ENCODE measurements around the gene PTCHD1.

Gene PTCHD1

DNA sequence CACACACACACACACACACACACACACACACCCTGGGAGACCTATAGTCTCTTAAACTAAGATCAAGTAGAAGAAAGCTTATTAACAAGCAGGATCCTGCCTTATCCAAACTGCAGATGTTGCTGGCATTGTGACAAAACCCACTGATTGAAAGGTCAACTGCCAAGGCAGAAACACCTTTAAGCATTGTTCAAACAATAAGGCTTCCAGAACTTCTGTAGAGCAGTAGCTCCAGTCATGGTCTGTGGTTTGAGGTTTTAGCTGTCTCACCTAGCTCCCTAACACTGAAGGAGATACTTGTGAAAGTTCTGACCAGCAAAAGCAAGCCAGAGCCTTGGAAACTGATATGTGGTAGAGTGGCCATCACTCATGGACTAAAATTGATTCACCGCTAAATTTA lies 59.8 kb downstream of the PTCHD1 start:
- in situ Hi-C loops (cut with HindIII; ENCODE audit: low sequenced_read_pairs), result no loop called here

- in situ Hi-C loops (cut with HindIII; ENCODE audit: low sequenced_read_pairs), result loop anchor here (5.0 kb wide), 1 partner anchor 41 kb away; no protein-coding TSS in a partner anchor
Observed at GRCh38 chrX:23396263-23396662, 61.6 kb downstream of the PTCHD1 start.

DNA sequence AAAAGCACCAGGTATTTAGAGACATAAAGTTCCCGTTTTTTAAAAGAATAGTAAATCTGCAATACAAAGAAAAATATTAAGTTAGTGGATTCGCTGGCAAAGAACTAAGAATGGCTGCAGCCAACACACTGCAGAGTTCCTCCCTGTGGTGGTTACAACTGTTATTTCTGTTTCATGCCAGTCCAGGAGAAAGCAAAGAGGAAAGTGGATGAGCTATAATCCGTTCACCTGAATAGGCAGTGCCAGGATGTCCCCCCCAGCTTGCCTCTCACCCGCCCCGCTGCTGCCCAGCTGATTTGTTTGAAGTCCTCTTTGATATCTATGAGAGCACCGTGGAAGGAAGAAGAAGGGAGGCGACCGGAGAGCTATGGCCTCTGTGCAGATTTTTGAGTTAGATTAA lies 63.9 kb downstream of the PTCHD1 start:
- in situ Hi-C loops (cut with HindIII; ENCODE audit: low sequenced_read_pairs), result loop anchor here (5.0 kb wide), 1 partner anchor 39 kb away; no protein-coding TSS in a partner anchor

DNA sequence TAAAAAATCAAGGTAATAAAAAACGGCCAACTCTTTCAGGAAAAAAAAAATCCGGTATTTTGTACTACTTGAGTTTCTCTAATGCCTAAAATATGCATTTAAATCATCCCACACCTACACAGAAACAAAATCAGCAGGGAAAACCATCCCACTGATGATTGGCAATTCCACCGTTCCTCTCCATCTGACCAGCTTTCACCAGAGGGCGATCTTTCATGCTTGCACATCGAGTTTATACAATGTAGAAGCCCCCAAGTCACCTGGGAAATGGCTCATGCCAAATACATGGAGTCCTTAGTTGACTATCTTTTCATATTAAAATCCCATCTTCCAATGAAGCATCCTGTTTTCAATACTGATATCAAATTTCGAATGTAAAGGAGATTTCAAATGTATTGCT lies 69.2 kb downstream of the PTCHD1 start:
- in situ Hi-C loops (cut with HindIII; ENCODE audit: low sequenced_read_pairs), result no loop called here

DNA sequence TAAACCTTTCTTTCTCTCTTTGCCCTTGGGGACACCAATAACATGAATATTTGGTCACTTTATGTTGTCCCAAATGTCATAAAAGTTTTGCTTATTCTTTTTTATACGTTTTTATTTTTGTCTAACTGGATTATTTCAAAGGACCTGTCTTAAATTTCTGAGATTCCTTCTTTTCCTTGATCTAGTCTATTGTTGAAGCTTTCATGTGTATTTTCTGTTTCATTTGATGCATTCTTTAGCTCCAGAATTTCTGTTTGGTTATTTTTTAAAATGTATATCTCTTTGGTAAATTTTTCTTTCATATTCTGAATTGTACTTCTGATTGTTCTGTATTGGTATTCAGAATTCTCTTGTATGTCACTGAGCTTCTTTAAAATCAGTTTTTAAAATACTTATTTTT lies 88.3 kb downstream of the PTCHD1 start:
- in situ Hi-C loops (cut with HindIII; ENCODE audit: low sequenced_read_pairs), result no loop called here

GRCh38 chrX:23434356-23434884 lies 99.8 kb downstream of the PTCHD1 start:
- in situ Hi-C loops (cut with HindIII; ENCODE audit: low sequenced_read_pairs), result no loop called here

DNA sequence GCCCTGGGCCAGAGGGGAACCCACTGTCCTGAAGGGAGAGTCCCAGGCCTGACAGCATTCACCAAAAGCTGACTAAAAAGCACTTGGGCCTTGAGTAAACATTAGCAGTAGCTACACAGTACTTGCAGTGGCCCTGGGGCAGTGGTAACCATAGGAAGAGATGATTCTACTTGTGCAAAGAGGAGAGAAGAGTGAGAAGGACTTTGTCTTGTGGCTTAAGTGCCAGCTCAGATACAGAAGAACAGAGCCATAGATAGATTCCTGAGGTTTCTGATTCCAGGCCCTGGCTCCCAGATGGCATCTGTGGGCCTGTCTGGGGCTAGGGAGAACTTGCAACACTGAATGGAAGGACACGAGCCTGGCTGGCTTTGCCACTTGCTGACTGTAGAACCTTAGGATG lies 100.5 kb downstream of the PTCHD1 start:
- in situ Hi-C loops (cut with HindIII; ENCODE audit: low sequenced_read_pairs), result loop anchor here (5.0 kb wide), 1 partner anchor 38 kb away; no protein-coding TSS in a partner anchor

GRCh38 chrX:23435575-23435974 lies 100.9 kb downstream of the PTCHD1 start:
- in situ Hi-C loops (cut with HindIII; ENCODE audit: low sequenced_read_pairs), result loop anchor here (5.0 kb wide), 1 partner anchor 38 kb away; no protein-coding TSS in a partner anchor

DNA sequence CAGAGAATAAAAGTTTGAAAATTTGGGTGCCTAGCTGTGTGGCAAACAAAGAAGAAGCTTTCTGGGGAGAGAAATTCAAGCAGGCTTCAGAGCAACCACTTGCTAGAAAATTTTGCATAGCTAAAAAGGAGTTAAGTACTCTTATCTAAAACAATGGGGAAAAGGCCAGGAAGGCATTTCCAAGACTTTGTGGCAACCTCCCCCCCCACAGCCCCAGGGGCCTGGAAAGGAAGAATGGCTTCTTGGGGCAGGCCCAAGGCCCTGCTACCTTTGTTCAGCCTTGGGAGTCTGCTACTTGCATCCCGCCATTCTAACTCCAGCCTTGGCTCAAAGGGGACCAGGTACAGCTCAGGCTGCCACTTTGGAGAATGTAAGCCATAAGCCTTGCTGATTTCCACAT lies 102.2 kb downstream of the PTCHD1 start:
- in situ Hi-C loops (cut with HindIII; ENCODE audit: low sequenced_read_pairs), result loop anchor here (5.0 kb wide), 1 partner anchor 40 kb away; no protein-coding TSS in a partner anchor

- in situ Hi-C loops (cut with HindIII; ENCODE audit: low sequenced_read_pairs), result no loop called here
Observed at GRCh38 chrX:23451266-23451665, 116.6 kb downstream of the PTCHD1 start.

Measured in endothelial cell of hepatic sinusoid (primary cell).